HL-60 (cell line): ENCODE measurements around the gene CD7.

Source experiments
- DNase-seq, 2 experiments: peaks; one replicate each; pipeline ENCODE4 v3.0.0-alpha.2; 2010 to 2020; ENCODE audit warnings: low read depth in 1 of 2, low spot score in 1 of 2
- H3K27ac ChIP-seq: fragments of 250-450 bp; sonication (Bioruptor Pico); replicated peaks from 2 replicates; pipeline ENCODE4 v1.5.1; 2020; ENCODE audit warnings: mild to moderate bottlenecking, moderate library complexity
- H3K27me3 ChIP-seq: fragments of 250-450 bp; sonication (Bioruptor Pico); 2 replicates; pipeline ENCODE4 v1.5.1; 2021; ENCODE audit warnings: mild to moderate bottlenecking, moderate library complexity; ENCODE audit not compliant: insufficient read depth, poor library complexity, severe bottlenecking
- H3K4me3 ChIP-seq: replicated peaks from 2 replicates; pipeline ENCODE4 v1.5.1; 2011; ENCODE audit warnings: mild to moderate bottlenecking, control low read depth, low read length; ENCODE audit not compliant: insufficient read depth
- GABPA ChIP-seq: IDR thresholded peaks from 2 replicates; pipeline ENCODE4 v1.6.1; 2012; ENCODE audit warnings: low read depth
- POLR2AphosphoS5 ChIP-seq: IDR thresholded peaks from 2 replicates; pipeline ENCODE4 v1.6.1; 2012; ENCODE audit warnings: low read depth
- SPI1 ChIP-seq: IDR thresholded peaks from 2 replicates; pipeline ENCODE4 v1.6.1; 2012; ENCODE audit warnings: low read depth, mild to moderate bottlenecking, borderline replicate concordance
- TF ChIP-seq, protein P1 (sequence below): IDR thresholded peaks from one replicate; pipeline ENCODE4 v1.5.1; 2011; ENCODE audit warnings: low read length, control low read depth, inconsistent platforms; ENCODE audit not compliant: insufficient read depth
- TF ChIP-seq, protein P2 (sequence below): IDR thresholded peaks from 2 replicates; pipeline ENCODE4 v1.6.1; 2012; ENCODE audit warnings: low read depth; ENCODE audit not compliant: insufficient replicate concordance

The CD7 gene

DNA sequence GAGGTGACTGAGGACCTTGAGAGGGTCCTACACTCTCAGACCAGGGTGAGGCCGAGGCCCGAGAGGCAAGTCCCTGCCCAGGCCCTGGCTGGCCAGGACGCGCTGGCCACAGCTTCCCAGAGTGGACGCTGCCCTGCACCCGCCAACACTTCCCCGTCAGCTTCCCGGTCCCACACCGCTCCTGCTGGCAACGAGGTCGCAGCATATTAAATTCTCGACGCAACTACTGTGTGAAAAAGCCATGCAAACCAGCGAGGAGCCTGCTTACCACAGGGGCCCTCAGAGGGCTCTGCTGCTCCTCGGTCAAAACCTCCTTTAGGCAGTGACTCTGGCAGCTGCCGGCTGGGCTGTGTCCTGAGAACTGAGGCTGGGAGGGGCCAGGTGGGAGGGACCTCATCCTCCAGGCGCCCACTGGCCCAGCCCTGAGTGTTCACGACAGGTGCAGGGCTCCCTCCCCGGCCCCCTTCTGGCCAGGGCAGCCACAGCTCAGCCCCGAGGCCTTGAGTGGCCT is 39.5 kb upstream of the CD7 start:
- no peak for DNase-seq
- TF ChIP-seq, protein P1, sequence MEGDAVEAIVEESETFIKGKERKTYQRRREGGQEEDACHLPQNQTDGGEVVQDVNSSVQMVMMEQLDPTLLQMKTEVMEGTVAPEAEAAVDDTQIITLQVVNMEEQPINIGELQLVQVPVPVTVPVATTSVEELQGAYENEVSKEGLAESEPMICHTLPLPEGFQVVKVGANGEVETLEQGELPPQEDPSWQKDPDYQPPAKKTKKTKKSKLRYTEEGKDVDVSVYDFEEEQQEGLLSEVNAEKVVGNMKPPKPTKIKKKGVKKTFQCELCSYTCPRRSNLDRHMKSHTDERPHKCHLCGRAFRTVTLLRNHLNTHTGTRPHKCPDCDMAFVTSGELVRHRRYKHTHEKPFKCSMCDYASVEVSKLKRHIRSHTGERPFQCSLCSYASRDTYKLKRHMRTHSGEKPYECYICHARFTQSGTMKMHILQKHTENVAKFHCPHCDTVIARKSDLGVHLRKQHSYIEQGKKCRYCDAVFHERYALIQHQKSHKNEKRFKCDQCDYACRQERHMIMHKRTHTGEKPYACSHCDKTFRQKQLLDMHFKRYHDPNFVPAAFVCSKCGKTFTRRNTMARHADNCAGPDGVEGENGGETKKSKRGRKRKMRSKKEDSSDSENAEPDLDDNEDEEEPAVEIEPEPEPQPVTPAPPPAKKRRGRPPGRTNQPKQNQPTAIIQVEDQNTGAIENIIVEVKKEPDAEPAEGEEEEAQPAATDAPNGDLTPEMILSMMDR: no peak
- TF ChIP-seq SPI1 (no peak), GABPA (no peak), POLR2AphosphoS5 (no peak)
- TF ChIP-seq, protein P2, sequence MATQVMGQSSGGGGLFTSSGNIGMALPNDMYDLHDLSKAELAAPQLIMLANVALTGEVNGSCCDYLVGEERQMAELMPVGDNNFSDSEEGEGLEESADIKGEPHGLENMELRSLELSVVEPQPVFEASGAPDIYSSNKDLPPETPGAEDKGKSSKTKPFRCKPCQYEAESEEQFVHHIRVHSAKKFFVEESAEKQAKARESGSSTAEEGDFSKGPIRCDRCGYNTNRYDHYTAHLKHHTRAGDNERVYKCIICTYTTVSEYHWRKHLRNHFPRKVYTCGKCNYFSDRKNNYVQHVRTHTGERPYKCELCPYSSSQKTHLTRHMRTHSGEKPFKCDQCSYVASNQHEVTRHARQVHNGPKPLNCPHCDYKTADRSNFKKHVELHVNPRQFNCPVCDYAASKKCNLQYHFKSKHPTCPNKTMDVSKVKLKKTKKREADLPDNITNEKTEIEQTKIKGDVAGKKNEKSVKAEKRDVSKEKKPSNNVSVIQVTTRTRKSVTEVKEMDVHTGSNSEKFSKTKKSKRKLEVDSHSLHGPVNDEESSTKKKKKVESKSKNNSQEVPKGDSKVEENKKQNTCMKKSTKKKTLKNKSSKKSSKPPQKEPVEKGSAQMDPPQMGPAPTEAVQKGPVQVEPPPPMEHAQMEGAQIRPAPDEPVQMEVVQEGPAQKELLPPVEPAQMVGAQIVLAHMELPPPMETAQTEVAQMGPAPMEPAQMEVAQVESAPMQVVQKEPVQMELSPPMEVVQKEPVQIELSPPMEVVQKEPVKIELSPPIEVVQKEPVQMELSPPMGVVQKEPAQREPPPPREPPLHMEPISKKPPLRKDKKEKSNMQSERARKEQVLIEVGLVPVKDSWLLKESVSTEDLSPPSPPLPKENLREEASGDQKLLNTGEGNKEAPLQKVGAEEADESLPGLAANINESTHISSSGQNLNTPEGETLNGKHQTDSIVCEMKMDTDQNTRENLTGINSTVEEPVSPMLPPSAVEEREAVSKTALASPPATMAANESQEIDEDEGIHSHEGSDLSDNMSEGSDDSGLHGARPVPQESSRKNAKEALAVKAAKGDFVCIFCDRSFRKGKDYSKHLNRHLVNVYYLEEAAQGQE: no peak
- Histone ChIP-seq H3K4me3 (no peak overlapping the region), H3K27ac (no peak overlapping the region), H3K27me3 (no peaks in the 10 kb centered on the region)

DNA sequence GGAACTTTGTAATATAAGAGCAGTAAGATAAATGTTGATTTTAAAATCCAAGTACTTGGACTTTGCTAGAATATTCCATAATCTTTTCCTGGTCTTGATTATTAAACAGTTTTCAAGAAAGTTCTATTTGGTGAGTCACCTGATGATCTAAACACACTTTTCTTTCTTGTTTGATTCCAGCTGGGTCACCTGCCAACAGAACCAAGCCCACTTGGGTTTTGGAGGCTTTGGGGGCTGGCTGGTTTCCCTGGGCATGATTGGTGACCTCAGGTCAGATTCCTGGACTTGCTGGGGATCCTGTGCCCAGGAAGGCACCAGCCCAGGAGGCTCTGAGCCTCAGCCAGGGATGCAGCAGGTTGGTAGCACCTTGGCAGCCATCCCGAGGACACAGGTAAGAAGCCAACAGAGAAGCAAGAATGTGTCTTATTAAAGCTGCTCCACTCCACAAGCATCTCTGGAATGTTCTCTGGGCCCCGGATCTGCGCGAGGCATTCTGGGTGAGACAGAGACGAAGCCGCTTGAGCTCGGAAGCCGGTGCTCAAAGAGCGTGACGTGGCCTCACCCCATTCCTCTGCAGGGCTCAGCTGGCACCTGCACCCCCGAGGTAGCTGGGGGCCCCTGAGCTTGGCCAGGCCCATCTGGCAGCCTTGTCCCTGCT is 38.5 kb upstream of the CD7 start:
- H3K27ac ChIP-seq: no peak overlapping the region

DNA sequence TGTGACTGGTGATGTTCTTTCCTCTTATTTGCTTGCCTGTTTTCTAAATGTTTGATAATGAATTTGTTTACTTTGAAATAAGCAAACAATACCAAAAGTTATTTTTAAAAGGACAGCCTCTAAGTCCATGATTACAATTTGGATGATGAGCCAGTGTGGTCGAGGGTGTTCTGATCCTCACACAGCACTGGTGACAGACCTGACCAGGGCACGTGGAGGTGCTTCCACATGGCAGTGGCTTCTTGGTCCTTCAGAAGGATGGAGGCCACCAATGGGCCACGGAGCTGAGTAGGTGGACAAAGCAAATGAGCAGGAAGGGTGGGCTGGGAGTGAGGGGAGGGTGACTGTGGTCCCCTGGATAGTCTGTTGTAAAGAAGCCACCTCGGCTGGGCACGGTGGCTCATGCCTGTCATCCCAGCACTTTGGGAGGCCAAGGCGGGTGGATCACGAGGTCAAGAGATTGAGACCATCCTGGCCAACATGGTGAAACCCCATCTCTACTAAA is 37.4 kb upstream of the CD7 start:
- DNase-seq: no peak
- H3K27ac ChIP-seq: no peak overlapping the region
- no peak overlapping the region for H3K4me3 ChIP-seq
- TF ChIP-seq SPI1: no peak
- TF ChIP-seq, protein P2: no peak
- TF ChIP-seq POLR2AphosphoS5: no peak
- TF ChIP-seq GABPA: no peak
- TF ChIP-seq, protein P1: no peak
- no peaks in the 10 kb centered on the region for H3K27me3 ChIP-seq

More for the DNA sequence above, 38.5 kb upstream of the CD7 start:
- DNase-seq: no peak
- Histone ChIP-seq H3K4me3 (no peak overlapping the region), H3K27me3 (no peaks in the 10 kb centered on the region)
- no peak for TF ChIP-seq GABPA
- TF ChIP-seq, protein P2: no peak
- TF ChIP-seq POLR2AphosphoS5: no peak
- no peak for TF ChIP-seq SPI1
- TF ChIP-seq, protein P1: no peak
